Neural progenitor cell (in vitro differentiated cells): ENCODE measurements around the gene TSPOAP1. TPM values are rescaled to one million over a fixed set of nuclear protein-coding genes. Genes with fewer than 3 reads are reported as not detected.

Source experiments
- DNase-seq: peaks from one replicate; pipeline ENCODE4 v3.0.0-alpha.2; 2016; ENCODE audit warnings: low spot score
- H2AFZ ChIP-seq: fragments of 200-600 bp; sonication (generic); replicated peaks from 2 replicates; pipeline ENCODE4 v1.6.1; 2016; ENCODE audit warnings: antibody characterized with exemption
- H3F3A ChIP-seq: fragments of 200-600 bp; sonication (generic); 2 replicates; pipeline ENCODE4 v1.6.1; 2016; ENCODE audit warnings: antibody characterized with exemption, low read depth
- H3K27ac ChIP-seq: fragments of 200-600 bp; sonication (generic); 2 replicates; pipeline ENCODE4 v1.5.1; 2016; ENCODE audit warnings: mild to moderate bottlenecking
- H3K27me3 ChIP-seq: fragments of 200-600 bp; sonication (generic); 2 replicates; pipeline ENCODE4 v1.6.1; 2016; ENCODE audit warnings: mild to moderate bottlenecking, moderate library complexity
- H3K36me3 ChIP-seq: fragments of 200-600 bp; sonication (generic); 2 replicates; pipeline ENCODE4 v1.5.1; 2016
- H3K4me1 ChIP-seq: fragments of 200-600 bp; sonication (generic); 2 replicates; pipeline ENCODE4 v1.6.1; 2016; ENCODE audit warnings: mixed run types
- H3K4me2 ChIP-seq: fragments of 200-600 bp; sonication (generic); 2 replicates; pipeline ENCODE4 v1.6.1; 2016
- H3K4me3 ChIP-seq: fragments of 200-600 bp; sonication (generic); 2 replicates; pipeline ENCODE4 v1.5.1; 2016
- H3K79me2 ChIP-seq: fragments of 200-600 bp; sonication (generic); 2 replicates; pipeline ENCODE4 v1.6.1; 2016; ENCODE audit warnings: low read depth
- H3K9ac ChIP-seq: fragments of 200-600 bp; sonication (generic); 2 replicates; pipeline ENCODE4 v1.6.1; 2016
- H3K9me3 ChIP-seq: fragments of 200-600 bp; sonication (generic); 2 replicates; pipeline ENCODE4 v1.5.1; 2016; ENCODE audit warnings: low read depth
- H4K20me1 ChIP-seq: fragments of 200-600 bp; sonication (generic); 2 replicates; pipeline ENCODE4 v1.6.1; 2016; ENCODE audit warnings: low read depth
- H3K27ac Mint-ChIP-seq: 3 replicates; pipeline ENCODE4 v1.8.0; 2021; ENCODE audit warnings: mixed read lengths
- H3K27me3 Mint-ChIP-seq: 2 replicates; pipeline ENCODE4 v1.8.0; 2022; ENCODE audit warnings: low read depth, mild to moderate bottlenecking, inconsistent platforms, moderate library complexity, mixed read lengths; ENCODE audit not compliant: insufficient read depth
- H3K36me3 Mint-ChIP-seq: 3 replicates; pipeline ENCODE4 v1.8.0; 2021; ENCODE audit warnings: mixed read lengths
- H3K4me1 Mint-ChIP-seq: 3 replicates; pipeline ENCODE4 v1.8.0; 2021; ENCODE audit warnings: mixed read lengths
- H3K4me3 Mint-ChIP-seq: 3 replicates; pipeline ENCODE4 v1.8.0; 2021; ENCODE audit warnings: mild to moderate bottlenecking, moderate library complexity, mixed read lengths
- H3K9me3 Mint-ChIP-seq: 3 replicates; pipeline ENCODE4 v1.8.0; 2020; ENCODE audit warnings: mixed read lengths
- CTCF ChIP-seq: fragments of 200-600 bp; sonication (generic); IDR thresholded peaks from 2 replicates; pipeline ENCODE4 v1.5.1; 2017; ENCODE audit warnings: antibody characterized with exemption, mild to moderate bottlenecking
- EZH2 ChIP-seq: fragments of 200-600 bp; sonication (generic); IDR thresholded peaks from 2 replicates; pipeline ENCODE4 v1.6.1; 2017; ENCODE audit warnings: antibody characterized with exemption, mild to moderate bottlenecking, moderate library complexity
- EZH2phosphoT487 ChIP-seq: fragments of 200-600 bp; sonication (generic); IDR thresholded peaks from 2 replicates; pipeline ENCODE4 v1.6.1; 2017; ENCODE audit warnings: antibody characterized with exemption
- total RNA-seq: library from RNA; depleted of rRNA; stranded (reverse); fragments of >200 nt; gene quantifications from 2 replicates; pipeline ENCODE4 v1.2.3, GENCODE V29; 2015; ENCODE audit warnings: low replicate concordance

The TSPOAP1 gene
- total RNA-seq, 1 donor from 2014 or later = 13.8 TPM

DNA sequence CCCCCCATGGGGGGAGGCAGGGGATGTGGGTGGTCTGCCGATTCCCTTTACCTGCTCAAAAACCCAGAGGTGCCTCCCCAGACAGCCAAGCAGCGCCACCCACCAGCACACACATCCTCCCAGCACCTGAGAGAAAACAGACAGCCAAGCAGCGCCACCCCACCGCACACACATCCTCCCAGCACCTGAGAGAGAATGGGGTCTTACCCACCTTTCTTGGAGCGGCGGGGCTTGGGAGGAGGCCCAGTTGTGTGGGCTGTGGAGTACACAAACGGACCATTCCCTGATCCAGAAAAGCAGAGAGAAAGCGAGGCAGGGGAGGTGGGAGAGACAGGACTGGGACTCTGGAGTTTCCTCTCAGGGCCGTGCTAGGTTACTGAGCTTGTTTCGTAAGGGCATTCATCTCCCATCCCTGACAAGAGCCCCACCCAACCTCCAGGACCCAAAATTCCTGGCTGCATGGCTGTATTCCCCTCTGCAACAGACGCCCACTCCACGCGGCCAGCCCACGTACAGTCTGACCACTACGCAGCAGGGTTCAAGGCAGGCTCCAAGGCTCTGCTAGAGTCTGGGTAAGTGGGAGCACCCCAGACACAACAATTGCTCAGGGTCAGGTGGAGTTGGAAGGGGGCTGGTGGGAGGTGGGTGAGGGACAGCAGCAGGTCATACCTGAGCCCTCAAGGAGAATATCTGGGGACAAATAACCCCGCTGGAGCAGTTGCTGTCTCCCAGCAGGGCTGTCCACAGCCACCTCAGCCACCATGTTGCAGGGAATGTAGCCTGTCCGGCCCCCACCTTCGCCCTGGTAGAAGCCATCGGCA lies 22.3 kb downstream of the TSPOAP1 start:
- Histone ChIP-seq H3F3A (no peaks in the 10 kb centered on the region), H3K4me3 (no peak overlapping the region), H2AFZ (no peak overlapping the region), H3K27ac (no peak overlapping the region), H3K4me1 (no peaks in the 10 kb centered on the region), H3K9me3 (no peaks in the 10 kb centered on the region), H3K27me3 (no peaks in the 10 kb centered on the region), H4K20me1 (no peaks in the 10 kb centered on the region), H3K36me3 (no peaks in the 10 kb centered on the region), H3K9ac (no peak overlapping the region), H3K4me2 (no peak overlapping the region), H3K79me2 (no peaks in the 10 kb centered on the region)
- no peaks in the 10 kb centered on the region for H3K9me3 Mint-ChIP-seq
- TF ChIP-seq CTCF (no peak), EZH2phosphoT487 (no peak), EZH2 (no peak)
- H3K27ac Mint-ChIP-seq = peak overlapping the region; percentile 90
- peaks cover 17% of the 10 kb centered on the region for H3K4me1 Mint-ChIP-seq
- DNase-seq = no peak
- no peaks in the 10 kb centered on the region for H3K36me3 Mint-ChIP-seq
- H3K27me3 Mint-ChIP-seq = peaks cover 11% of the 10 kb centered on the region
- H3K4me3 Mint-ChIP-seq = no peak overlapping the region

DNA sequence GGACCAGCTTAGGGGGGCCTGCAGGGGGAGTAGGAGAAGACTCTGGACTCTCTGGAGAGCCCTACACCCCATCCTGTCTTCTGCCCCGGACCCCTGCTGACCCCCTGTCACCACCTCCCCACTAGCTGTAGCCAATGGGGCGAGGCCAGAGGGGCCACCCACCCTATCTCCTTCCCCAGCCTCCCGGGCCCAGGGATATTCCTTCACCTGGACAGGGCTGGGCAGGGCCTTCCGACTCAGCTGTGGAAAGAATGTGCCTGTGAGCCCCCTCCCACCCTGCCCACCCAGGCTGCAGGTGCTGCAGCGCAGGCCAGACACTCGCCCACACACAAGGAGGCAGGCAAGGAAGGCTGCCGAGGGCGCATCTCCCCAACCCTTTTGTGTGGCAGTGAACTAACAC lies 23.0 kb downstream of the TSPOAP1 start:
- Histone ChIP-seq H3K9ac (no peak overlapping the region), H3K4me3 (no peak overlapping the region), H4K20me1 (no peaks in the 10 kb centered on the region), H2AFZ (no peak overlapping the region), H3K9me3 (no peaks in the 10 kb centered on the region), H3K36me3 (no peaks in the 10 kb centered on the region), H3K27ac (no peak overlapping the region), H3K4me2 (no peak overlapping the region), H3K27me3 (no peaks in the 10 kb centered on the region), H3K79me2 (no peaks in the 10 kb centered on the region), H3K4me1 (no peaks in the 10 kb centered on the region), H3F3A (no peaks in the 10 kb centered on the region)
- no peak overlapping the region for H3K4me3 Mint-ChIP-seq
- peaks cover 11% of the 10 kb centered on the region for H3K27me3 Mint-ChIP-seq
- DNase-seq = no peak
- no peaks in the 10 kb centered on the region for H3K36me3 Mint-ChIP-seq
- H3K4me1 Mint-ChIP-seq = peaks cover 20% of the 10 kb centered on the region
- no peak overlapping the region for H3K27ac Mint-ChIP-seq
- H3K9me3 Mint-ChIP-seq = no peaks in the 10 kb centered on the region
- TF ChIP-seq EZH2 (no peak), CTCF (no peak), EZH2phosphoT487 (no peak)

DNA sequence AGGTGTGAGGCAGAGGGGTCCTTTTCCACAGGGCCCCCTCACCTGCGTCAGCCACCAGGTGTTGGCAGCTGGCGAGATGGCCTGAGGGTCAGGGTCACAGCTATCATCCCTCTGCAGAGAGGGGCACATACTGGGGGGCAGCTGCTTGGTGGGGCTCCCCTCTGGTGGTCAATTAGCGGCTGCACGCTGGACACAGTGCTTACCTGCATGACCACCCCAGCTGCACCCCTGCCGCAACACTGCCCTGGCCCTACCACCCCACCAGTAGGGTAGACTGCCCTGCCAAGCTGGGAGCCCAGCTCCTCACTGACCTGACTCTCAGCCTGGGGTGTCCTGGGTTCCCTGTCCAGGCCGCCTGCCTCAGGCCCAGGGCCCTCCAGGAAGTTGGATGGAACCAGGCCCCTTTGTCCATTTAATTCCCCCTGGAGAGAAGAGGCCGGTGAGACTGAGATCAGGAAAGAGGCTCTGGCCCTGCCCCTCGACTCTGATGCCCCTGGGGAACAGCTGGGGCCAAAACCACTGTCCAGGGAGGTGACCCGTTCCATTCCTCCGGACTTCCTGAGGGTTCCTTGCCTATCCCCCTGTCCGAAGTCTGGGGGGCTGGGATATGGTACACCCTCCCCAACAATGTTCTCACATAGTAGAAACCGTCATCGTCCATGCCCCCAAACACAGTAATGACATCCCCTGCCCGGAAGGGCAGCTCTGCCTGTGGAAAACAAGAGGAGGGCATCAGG lies 23.7 kb downstream of the TSPOAP1 start:
- Histone ChIP-seq H3F3A (no peaks in the 10 kb centered on the region), H3K4me1 (no peaks in the 10 kb centered on the region), H3K4me3 (no peak overlapping the region), H3K27ac (no peak overlapping the region), H3K79me2 (no peaks in the 10 kb centered on the region), H3K9me3 (no peaks in the 10 kb centered on the region), H3K4me2 (no peak overlapping the region), H4K20me1 (no peaks in the 10 kb centered on the region), H3K27me3 (no peaks in the 10 kb centered on the region), H2AFZ (no peak overlapping the region), H3K9ac (no peak overlapping the region), H3K36me3 (no peaks in the 10 kb centered on the region)
- no peaks in the 10 kb centered on the region for H3K36me3 Mint-ChIP-seq
- H3K27me3 Mint-ChIP-seq = peaks cover 11% of the 10 kb centered on the region
- no peaks in the 10 kb centered on the region for H3K9me3 Mint-ChIP-seq
- H3K4me3 Mint-ChIP-seq = no peak overlapping the region
- peaks cover 20% of the 10 kb centered on the region for H3K4me1 Mint-ChIP-seq
- no peak overlapping the region for H3K27ac Mint-ChIP-seq
- DNase-seq = no peak
- no peak for TF ChIP-seq EZH2
- no peak for TF ChIP-seq EZH2phosphoT487
- no peak for TF ChIP-seq CTCF
